ENCODE results near the gene DHRS1.

DHRS1 gene

DNA sequence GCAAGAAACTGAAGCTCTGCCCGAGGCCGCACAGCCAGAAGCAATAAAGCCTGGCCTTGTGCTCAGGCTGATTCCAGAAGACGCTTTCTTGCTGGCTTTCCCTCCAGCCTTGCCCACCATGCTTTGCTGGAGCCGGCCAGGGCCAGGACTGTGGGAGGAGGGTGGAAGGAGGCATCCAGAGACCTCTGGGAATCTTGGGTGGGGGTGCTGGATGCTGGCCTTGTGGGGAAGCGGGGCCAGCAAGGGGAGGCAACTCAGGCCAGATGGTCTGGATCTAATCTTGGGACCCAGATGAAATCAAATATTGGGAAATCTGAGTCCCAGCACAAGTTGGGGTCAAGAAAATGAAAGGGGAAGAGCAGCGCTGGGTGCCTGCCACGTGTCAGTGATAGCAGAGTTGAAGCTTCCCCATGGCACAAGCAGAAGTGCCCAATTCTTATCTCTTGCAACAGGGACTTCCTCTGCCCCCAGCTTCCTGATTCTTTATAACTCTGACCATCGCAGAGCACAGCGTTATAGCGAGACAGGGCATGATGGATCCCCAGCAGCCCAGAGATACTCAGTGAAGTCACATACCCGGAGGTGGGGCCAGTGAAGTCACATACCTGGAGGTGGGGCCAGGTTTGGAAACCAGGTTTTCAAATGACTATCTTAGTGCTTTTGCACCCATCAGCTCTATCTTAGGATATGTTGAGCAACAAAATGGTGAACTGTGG lies 21.8 kb downstream of the DHRS1 start:
- Histone ChIP-seq H3K9me3 (no peaks in the 10 kb centered on the region), H3K4me1 (no peaks in the 10 kb centered on the region), H3K27me3 (ENCODE audit: low read depth) (no peaks in the 10 kb centered on the region), H3K4me3 (no peak overlapping the region), H3K36me3 (replicated peaks) (no peaks in the 10 kb centered on the region)
- DNase-seq (ENCODE audit: low spot score in 2 of 2) = no peak
- in situ Hi-C loops (cut with MboI; ENCODE audit: low sequenced_read_pairs) = no loop called here

DNA sequence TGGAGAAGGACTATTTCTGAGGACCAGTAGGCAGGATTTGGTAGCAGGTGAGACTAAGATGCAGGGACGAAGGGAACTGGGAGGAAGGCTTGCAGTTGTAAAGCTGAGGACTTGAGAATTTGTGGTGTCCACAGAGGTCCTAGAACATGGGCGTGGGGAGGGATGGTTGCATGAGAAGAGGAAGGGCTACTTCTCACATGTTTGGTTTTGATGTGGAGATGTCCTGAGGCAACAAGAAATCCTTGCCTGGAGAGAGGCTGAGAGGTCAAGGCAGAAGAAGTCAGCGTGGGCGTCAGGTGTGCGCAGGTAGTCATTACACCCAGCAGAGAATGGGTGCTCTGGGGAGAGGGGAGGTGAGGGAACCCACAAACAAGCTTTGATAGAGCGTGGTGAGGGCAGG lies 22.5 kb downstream of the DHRS1 start:
- in situ Hi-C loops (cut with MboI; ENCODE audit: low sequenced_read_pairs) = no loop called here
- Histone ChIP-seq H3K4me3 (no peak overlapping the region), H3K4me1 (peaks cover 2% of the 10 kb centered on the region), H3K36me3 (replicated peaks) (no peaks in the 10 kb centered on the region), H3K27me3 (ENCODE audit: low read depth) (no peaks in the 10 kb centered on the region), H3K9me3 (no peaks in the 10 kb centered on the region)
- DNase-seq (ENCODE audit: low spot score in 2 of 2) = no peak

DNA sequence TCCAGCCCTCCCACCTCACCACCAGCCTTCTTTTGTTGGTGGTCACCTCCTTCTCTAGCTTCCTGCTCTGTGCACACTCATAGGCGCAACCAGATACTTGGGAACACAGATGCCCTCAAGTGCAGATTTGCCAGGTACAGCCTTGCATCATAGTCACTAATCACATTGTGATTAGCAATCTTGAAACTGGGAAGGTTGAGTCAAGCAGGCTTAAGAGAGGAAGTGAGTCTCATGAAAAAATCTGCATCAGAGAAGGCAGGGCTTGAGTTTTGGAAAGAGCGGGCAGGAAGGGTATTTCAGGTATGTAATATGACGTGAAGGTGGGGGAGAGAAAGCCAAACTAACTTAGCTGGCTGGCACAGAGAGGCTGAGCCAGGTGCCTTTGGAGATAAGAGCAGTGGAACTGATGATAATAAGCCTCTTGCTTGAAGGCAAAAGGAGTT lies 25.5 kb downstream of the DHRS1 start:
- no peaks in the 10 kb centered on the region for H3K9me3 ChIP-seq
- no peaks in the 10 kb centered on the region for H3K27me3 ChIP-seq (ENCODE audit: low read depth)
- DNase-seq (ENCODE audit: low spot score in 2 of 2) = no peak
- H3K4me3 ChIP-seq = no peak overlapping the region
- in situ Hi-C loops (cut with MboI; ENCODE audit: low sequenced_read_pairs) = no loop called here
- H3K36me3 ChIP-seq (replicated peaks) = no peaks in the 10 kb centered on the region
- peaks cover 7% of the 10 kb centered on the region for H3K4me1 ChIP-seq

DNA sequence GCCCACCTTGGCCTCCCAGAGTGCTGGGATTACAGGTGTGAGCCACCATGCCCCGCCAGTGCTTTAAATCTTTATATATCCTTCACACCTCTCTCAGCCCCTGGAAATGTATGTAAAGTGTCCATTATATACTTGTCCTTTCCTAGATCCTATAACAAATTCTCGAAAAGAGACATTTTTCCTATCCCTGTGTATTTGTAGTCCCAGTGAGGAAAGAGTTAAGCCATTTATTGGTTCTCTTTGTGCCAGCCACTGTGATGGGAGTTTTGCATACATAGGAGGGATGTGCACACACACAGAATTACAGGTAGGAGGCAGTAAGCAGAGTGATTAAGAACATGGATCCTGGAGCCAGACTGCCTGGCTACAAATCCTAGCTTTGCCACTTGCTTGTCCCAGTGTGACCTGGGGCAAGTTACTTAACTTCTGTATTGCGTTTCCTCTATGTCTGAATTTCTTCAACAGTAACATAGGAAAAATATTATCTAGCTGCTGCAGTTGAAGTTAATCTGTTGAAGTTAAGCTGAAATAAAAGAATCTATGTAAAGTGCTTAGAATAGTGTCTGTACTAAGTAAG lies 26.1 kb downstream of the DHRS1 start:
- DNase-seq (ENCODE audit: low spot score in 2 of 2) = peak in 1 of 2 experiments; percentile 25
- in situ Hi-C loops (cut with MboI; ENCODE audit: low sequenced_read_pairs) = no loop called here
- Histone ChIP-seq H3K4me3 (no peak overlapping the region), H3K27me3 (ENCODE audit: low read depth) (no peaks in the 10 kb centered on the region), H3K36me3 (replicated peaks) (no peaks in the 10 kb centered on the region), H3K4me1 (peaks cover 7% of the 10 kb centered on the region), H3K9me3 (no peaks in the 10 kb centered on the region)

DNA sequence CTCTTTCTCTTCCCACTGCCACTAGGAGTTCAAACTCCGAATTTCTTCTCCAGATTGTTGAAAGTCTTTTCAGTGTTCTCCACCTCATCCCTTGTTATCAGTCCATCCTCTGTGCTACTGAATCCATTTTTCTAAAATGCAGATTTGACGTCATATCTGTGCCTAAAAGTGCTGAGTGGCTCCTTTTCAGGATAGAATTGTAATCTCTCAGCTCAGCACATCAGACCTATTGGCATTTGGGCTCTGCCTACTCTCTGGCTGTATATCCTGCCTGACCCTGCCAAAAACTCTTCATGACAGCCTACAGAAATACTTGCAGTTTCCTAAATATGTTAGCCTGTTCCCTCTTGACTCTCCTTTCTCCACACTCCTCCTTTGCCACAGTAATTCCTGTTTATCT lies 27.1 kb downstream of the DHRS1 start:
- Histone ChIP-seq H3K4me3 (no peak overlapping the region), H3K27me3 (ENCODE audit: low read depth) (no peaks in the 10 kb centered on the region), H3K36me3 (replicated peaks) (no peaks in the 10 kb centered on the region), H3K4me1 (peaks cover 7% of the 10 kb centered on the region), H3K9me3 (no peaks in the 10 kb centered on the region)
- in situ Hi-C loops (cut with MboI; ENCODE audit: low sequenced_read_pairs) = no loop called here
- DNase-seq (ENCODE audit: low spot score in 2 of 2) = no peak

DNA sequence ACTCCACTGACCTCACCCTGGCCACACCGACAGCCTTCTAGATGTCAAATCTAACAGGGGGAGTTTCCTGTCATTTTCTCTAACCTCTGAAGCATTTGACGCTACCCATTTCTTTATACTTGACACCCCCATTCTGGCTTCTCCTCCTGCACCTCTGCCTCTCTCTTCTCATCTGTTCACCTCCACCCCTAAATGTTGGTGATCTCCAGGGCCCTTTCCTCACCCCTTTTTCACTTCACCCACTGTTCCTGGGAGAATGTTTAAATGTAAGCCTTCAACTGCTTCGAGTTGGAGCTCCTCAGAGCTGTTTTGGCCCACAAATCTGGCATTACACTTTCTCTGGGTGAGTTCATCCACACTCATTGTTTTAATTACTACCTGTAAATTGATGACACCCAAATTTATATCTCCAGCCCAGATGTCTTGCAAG lies 27.7 kb downstream of the DHRS1 start:
- H3K36me3 ChIP-seq (replicated peaks) = no peaks in the 10 kb centered on the region
- in situ Hi-C loops (cut with MboI; ENCODE audit: low sequenced_read_pairs) = no loop called here
- DNase-seq (ENCODE audit: low spot score in 2 of 2) = no peak

DNA sequence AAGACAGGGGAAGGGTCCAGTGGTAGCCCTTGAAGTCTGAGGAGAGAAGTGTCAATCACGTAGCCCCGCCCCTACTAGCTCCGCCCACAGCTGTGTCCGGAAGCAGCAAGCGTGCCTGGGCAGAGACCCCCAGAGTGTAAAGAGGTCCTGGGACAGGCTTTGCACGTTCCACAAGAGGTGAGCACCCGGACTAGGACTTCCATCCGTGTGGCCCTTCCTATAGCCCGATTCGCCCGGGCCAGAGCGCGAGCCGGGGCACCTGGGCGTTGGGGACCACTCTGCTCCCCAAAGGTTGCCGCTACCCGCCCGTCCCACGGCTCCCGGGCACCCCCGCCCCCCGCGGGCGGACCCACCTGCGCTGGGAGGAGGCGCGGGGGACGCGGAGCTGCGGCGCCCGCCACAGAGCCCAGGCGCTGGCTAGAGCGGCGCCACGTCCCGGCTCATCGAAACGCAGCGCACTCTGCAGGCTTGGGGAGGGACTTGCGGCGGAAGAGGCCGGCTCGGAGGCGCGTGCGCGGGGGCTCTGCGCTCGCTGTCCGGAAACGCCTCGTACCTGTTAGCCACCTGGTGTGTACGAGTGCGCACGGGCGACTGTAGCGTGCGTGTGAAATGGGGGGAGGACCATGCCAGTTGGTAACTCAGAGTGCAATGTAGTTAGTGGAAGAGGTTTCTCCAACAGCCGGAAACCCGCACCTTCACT lies 28.3 kb downstream of the DHRS1 start, which contains the start of gene RABGGTA:
Gene RABGGTA (minus strand): TSS at position 464 of the 700 bp plus-strand sequence. CDS start 482 bp downstream, outside the sequence.
- DNase-seq (ENCODE audit: low spot score in 2 of 2) = peak; percentile 81 to 94
- in situ Hi-C loops (cut with MboI; ENCODE audit: low sequenced_read_pairs) = no loop called here
- H3K4me3 ChIP-seq = peak within 1 kb of the TSS; percentile 75
- H3K4me1 ChIP-seq = peaks cover 7% of the 10 kb centered on the region
- no peaks in the 10 kb centered on the region for H3K9me3 ChIP-seq
- H3K27me3 ChIP-seq (ENCODE audit: low read depth) = no peaks in the 10 kb centered on the region
- no peaks in the 10 kb centered on the region for H3K36me3 ChIP-seq (replicated peaks)

More for the DNA sequence above, 27.7 kb downstream of the DHRS1 start:
- H3K4me1 ChIP-seq = peaks cover 7% of the 10 kb centered on the region
- no peaks in the 10 kb centered on the region for H3K9me3 ChIP-seq
- H3K27me3 ChIP-seq (ENCODE audit: low read depth) = no peaks in the 10 kb centered on the region
- peak overlapping the region; percentile 75 for H3K4me3 ChIP-seq

DNA sequence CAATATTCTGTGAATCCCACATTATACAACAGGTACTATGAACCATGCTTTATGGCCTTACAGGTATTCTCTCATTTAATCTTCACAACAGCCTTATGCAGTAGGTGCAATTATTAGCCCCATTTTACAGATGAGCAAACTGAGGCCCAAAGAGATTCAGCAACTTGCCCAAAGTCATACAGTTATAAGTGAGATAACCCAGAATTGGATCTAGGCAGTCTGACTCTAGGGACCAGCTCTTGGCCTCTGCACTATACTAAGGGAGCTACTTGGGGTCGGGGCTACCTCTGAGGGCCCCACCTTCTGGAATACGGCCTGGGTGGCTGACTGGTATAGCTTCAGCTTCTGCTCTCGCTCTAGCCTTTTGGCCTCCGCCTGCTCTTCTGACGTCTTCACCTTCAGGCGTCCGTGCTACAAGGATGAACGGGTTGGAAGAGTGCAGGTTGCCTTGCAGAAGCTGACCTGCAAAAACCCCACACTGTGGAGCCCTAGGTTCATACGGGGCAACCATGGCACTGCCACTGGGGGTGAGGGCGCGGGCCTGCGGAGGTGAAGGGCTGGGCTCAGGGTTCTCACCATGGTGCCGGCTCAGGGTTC lies 28.9 kb downstream of the DHRS1 start:
- Histone ChIP-seq H3K36me3 (replicated peaks) (no peaks in the 10 kb centered on the region), H3K4me1 (peaks cover 7% of the 10 kb centered on the region), H3K9me3 (no peaks in the 10 kb centered on the region), H3K4me3 (peak overlapping the region; percentile 75), H3K27me3 (ENCODE audit: low read depth) (no peaks in the 10 kb centered on the region)
- no peak for DNase-seq (ENCODE audit: low spot score in 2 of 2)
- in situ Hi-C loops (cut with MboI; ENCODE audit: low sequenced_read_pairs) = no loop called here

DNA sequence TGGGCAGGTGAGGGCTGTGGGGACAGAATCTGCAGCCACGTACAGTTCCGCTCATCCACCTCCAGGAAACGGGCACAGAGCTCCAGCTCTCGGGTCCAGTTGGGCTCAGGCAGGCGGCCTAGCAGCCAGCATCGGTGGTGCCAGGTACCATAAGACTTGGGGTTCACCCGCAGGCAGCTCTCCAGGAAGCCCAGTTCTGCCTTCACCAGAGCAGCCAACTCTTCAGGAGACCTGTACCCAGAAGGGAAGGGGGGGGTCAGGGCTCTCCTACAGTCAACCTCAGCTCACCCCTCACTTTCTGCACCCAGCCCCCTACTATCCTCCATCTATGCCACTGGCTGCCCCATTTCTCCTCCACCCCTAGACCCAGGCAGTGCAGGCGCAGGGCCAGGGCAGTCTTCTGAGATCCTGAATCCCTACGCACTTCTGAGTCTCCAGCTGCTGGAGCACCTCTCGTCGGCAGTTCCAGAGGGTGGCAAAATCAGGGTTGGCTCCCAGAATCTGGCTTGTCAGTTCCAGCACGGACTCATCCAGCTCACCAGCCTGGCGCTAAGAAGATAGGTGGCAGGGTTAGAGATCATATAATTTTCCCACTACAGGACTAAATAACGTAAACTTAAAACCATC lies 29.6 kb downstream of the DHRS1 start:
- H3K4me3 ChIP-seq = no peak overlapping the region
- peaks cover 7% of the 10 kb centered on the region for H3K4me1 ChIP-seq
- in situ Hi-C loops (cut with MboI; ENCODE audit: low sequenced_read_pairs) = no loop called here
- no peaks in the 10 kb centered on the region for H3K27me3 ChIP-seq (ENCODE audit: low read depth)
- no peaks in the 10 kb centered on the region for H3K36me3 ChIP-seq (replicated peaks)
- H3K9me3 ChIP-seq = no peaks in the 10 kb centered on the region
- no peak for DNase-seq (ENCODE audit: low spot score in 2 of 2)

DNA sequence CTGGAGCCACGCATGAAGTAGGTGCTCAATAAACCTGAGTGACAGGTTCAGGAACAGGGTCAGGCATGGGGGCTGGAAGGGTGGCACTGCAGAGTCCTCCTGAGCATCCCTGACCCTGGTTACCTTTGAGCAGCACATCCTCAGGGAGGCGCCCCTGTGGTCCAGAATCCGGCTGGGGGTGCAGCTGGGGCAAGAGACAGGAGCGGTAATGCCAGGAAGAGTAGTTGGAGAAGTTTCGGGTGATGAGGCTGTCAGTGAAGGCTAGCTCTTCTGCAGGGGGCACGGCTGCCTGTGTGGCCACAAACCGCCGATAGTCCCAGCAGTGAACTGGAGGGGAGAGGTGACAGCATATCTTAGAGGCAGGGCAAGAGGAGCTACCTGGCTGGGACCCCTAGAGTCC lies 30.2 kb downstream of the DHRS1 start:
- no peaks in the 10 kb centered on the region for H3K27me3 ChIP-seq (ENCODE audit: low read depth)
- in situ Hi-C loops (cut with MboI; ENCODE audit: low sequenced_read_pairs) = no loop called here
- H3K4me3 ChIP-seq = no peak overlapping the region
- peaks cover 7% of the 10 kb centered on the region for H3K4me1 ChIP-seq
- H3K9me3 ChIP-seq = no peaks in the 10 kb centered on the region
- DNase-seq (ENCODE audit: low spot score in 2 of 2) = no peak
- no peaks in the 10 kb centered on the region for H3K36me3 ChIP-seq (replicated peaks)

DNA sequence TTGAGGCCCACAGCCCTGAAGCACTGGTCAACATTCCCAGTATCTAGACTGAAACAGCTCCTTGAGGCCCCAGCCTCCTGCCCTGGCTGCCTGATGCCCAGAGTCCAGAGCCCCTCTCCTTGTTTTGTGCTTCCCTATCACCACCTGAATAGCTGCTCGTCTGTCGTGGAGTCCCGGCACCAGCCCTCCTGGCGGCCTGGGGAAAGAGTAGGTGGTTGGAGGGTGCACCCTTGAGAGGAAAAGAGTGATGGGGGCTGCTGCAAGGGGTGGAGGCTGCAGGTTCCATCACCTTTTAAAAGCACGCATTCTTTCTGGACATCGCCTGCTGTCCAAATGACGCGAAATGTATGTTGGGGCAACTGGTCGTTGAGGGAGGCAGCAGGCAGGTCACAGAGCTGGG lies 31.4 kb downstream of the DHRS1 start:
- no peak for DNase-seq (ENCODE audit: low spot score in 2 of 2)
- no peaks in the 10 kb centered on the region for H3K9me3 ChIP-seq
- no peaks in the 10 kb centered on the region for H3K27me3 ChIP-seq (ENCODE audit: low read depth)
- H3K36me3 ChIP-seq (replicated peaks) = no peaks in the 10 kb centered on the region
- H3K4me1 ChIP-seq = peaks cover 7% of the 10 kb centered on the region
- in situ Hi-C loops (cut with MboI; ENCODE audit: low sequenced_read_pairs) = no loop called here
- H3K4me3 ChIP-seq = no peak overlapping the region

DNA sequence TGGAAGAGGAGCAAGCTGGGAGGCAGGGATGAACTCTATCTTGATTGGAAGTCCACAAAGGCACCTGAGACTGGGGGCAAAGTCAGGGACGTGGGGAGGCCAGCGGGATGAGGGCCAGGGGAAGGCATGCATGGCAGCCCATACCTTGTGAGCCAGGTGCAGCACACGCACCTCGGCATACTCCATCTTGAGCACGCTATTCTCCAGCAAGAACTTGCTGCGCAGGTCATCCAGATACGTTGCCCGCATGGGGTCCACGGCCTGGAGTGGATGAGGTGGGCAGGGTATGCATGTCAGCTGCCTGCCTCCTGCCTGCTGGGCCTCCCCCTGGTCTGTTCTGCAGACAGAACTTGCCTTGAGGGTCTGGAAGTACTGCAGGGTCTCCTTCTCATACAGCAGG lies 32.1 kb downstream of the DHRS1 start:
- in situ Hi-C loops (cut with MboI; ENCODE audit: low sequenced_read_pairs) = no loop called here

DNA sequence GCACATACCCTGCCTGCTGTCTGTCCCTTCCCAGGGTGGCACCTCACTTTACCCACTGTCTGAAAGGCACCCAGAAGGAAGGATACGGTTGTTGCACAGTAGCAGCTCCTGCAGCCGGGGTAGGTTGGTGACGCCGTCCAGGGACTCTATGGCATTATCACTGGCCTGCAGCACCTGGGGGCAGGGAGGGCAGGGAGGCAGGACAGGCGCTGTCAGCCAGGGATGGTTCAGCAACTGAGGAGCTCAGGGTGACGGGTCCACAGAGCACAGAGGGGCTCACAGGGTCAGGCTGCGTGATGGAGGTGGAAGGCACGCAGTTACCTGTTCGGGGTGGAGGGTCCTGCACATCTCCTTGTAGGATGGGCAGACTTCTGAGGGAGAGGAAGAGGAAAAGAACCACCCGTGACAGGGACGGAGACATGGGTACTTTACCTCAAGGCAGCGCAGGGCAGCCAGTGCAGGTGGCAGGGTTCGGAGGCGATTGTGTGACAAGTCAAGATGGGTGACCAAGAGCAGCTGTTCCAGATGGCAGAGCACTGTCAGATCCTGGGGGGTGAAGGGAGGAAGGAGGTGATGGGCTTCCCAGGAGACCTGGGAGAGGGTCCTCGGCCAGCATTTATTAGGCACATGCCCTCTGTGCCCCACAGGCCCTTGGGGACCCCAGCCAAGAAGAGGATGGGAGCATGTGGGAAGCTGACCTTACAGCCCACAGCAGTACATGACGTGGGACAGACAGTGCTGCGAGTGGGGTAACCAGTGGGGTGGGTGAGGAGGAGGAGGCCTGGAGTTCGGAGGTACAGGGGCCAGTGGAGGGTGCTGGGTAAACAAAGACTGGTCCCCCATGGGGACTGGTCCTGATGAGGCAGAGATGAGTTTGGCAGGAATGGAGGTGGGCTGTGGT lies 33.0 kb downstream of the DHRS1 start:
- no peak overlapping the region for H3K4me3 ChIP-seq
- no peak for DNase-seq (ENCODE audit: low spot score in 2 of 2)
- H3K36me3 ChIP-seq (replicated peaks) = no peaks in the 10 kb centered on the region
- in situ Hi-C loops (cut with MboI; ENCODE audit: low sequenced_read_pairs) = no loop called here
- H3K27me3 ChIP-seq (ENCODE audit: low read depth) = no peaks in the 10 kb centered on the region
- peaks cover under 1% of the 10 kb centered on the region for H3K4me1 ChIP-seq
- H3K9me3 ChIP-seq = no peaks in the 10 kb centered on the region

More for the DNA sequence above, 32.1 kb downstream of the DHRS1 start:
- Histone ChIP-seq H3K27me3 (ENCODE audit: low read depth) (no peaks in the 10 kb centered on the region), H3K9me3 (no peaks in the 10 kb centered on the region), H3K4me3 (no peak overlapping the region), H3K36me3 (replicated peaks) (no peaks in the 10 kb centered on the region), H3K4me1 (peaks cover 7% of the 10 kb centered on the region)
- no peak for DNase-seq (ENCODE audit: low spot score in 2 of 2)
